ENCODE results near the gene TAF1D. TPM values are rescaled to one million over a fixed set of nuclear protein-coding genes. Genes with fewer than 3 reads are reported as not detected.

TAF1D gene
- total RNA-seq, 3 donors from 2014 or later, result 64.7 to 85.2 (median 84.0) TPM

DNA sequence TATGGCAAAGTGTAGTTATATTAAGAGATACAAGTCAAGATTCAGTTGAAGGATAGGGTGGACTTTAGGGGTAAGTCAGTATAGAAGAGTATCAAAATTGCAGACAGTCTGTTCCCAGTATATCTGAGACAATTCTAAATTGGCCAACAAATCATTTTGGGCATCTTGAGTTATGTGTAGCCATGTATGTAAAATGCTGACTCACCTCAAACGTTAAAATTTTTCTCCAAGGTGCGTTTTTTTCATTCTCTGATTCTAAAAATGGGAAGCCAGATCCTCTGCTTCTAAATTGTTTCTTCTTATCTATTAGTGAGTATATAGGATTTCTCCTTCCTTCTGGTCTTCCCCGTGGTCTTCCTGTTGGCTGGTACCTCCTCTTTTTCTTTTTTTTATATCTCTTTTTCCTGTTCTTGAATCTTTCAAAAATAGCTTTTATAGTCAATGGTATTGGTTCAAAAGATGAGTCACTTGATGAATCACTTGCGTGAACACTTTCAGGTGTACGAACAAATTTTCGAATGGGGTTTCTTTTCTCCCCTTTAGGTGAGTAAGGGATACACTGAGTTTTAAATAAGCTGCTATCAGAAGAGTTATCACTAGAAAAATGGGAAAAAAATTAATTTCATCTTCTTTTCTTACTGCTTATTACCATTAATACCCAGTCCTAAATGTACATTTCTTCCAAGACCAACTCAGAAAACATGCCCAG, 3.2 kb downstream of the TAF1D start:
- TF ChIP-seq, protein P1, sequence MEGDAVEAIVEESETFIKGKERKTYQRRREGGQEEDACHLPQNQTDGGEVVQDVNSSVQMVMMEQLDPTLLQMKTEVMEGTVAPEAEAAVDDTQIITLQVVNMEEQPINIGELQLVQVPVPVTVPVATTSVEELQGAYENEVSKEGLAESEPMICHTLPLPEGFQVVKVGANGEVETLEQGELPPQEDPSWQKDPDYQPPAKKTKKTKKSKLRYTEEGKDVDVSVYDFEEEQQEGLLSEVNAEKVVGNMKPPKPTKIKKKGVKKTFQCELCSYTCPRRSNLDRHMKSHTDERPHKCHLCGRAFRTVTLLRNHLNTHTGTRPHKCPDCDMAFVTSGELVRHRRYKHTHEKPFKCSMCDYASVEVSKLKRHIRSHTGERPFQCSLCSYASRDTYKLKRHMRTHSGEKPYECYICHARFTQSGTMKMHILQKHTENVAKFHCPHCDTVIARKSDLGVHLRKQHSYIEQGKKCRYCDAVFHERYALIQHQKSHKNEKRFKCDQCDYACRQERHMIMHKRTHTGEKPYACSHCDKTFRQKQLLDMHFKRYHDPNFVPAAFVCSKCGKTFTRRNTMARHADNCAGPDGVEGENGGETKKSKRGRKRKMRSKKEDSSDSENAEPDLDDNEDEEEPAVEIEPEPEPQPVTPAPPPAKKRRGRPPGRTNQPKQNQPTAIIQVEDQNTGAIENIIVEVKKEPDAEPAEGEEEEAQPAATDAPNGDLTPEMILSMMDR (IDR thresholded peaks at IDR 0.05), result no peak
- Histone ChIP-seq H3K4me3 (no peak overlapping the region), H3K4me1 (ENCODE audit: low read depth) (peaks cover 42% of the 10 kb centered on the region), H3K9me3 (no peaks in the 10 kb centered on the region), H3K36me3 (ENCODE audit: low read depth) (peaks cover 4% of the 10 kb centered on the region)
- no peak for DNase-seq
- no peak for ATAC-seq
- intact Hi-C loops (cut with DNase I, micrococcal nuclease), result no loop called here

DNA sequence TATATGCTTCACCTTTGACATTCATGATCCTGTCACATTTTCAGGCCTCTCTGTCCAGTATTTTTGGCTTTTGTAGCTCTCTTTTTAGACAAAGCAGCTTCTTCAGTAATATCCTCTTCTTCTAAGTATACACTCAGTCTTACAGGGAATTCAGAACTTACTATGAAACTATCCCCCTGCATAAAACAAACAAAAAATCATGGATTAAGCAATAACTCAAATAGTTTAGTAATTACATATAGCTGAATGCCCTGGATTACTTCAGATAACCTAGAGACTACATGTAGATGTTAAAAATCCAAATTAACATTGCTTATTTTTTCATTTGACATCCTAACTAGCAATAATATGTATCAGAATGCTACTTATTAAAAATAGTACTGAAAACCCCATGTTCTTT, 5.2 kb downstream of the TAF1D start:
- DNase-seq (no peak), ATAC-seq (no peak)
- no peaks in the 10 kb centered on the region for H3K9me3 ChIP-seq
- H3K36me3 ChIP-seq (ENCODE audit: low read depth), result peaks cover 4% of the 10 kb centered on the region
- intact Hi-C loops (cut with DNase I, micrococcal nuclease), result no loop called here
- no peak overlapping the region for H3K4me3 ChIP-seq
- peaks cover 44% of the 10 kb centered on the region for H3K4me1 ChIP-seq (ENCODE audit: low read depth)
- TF ChIP-seq, protein P1 (IDR thresholded peaks at IDR 0.05), result no peak

DNA sequence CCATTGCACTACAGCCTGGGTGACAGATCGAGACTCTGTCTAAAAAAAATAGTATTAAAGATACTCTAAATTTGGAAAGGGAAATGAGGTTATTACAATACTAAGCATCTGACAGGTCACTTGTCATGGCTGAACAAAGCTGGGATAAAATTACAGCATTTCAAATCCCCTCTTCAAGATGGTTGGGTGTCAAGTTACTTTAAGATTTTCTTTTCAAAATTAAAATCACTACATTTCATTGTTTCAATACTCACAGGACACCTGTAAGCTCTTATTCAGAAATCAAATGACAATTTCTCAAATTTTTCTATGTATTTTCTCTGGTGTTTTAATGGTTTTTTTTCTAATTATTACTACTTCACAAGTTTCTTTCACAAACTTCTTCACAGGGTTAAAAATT, 5.7 kb downstream of the TAF1D start:
- Histone ChIP-seq H3K36me3 (ENCODE audit: low read depth) (peaks cover 9% of the 10 kb centered on the region), H3K4me3 (no peak overlapping the region), H3K9me3 (no peaks in the 10 kb centered on the region), H3K4me1 (ENCODE audit: low read depth) (peaks cover 44% of the 10 kb centered on the region)
- no peak for DNase-seq
- no peak for ATAC-seq
- intact Hi-C loops (cut with DNase I, micrococcal nuclease), result no loop called here
- TF ChIP-seq, protein P1 (IDR thresholded peaks at IDR 0.05), result no peak

DNA sequence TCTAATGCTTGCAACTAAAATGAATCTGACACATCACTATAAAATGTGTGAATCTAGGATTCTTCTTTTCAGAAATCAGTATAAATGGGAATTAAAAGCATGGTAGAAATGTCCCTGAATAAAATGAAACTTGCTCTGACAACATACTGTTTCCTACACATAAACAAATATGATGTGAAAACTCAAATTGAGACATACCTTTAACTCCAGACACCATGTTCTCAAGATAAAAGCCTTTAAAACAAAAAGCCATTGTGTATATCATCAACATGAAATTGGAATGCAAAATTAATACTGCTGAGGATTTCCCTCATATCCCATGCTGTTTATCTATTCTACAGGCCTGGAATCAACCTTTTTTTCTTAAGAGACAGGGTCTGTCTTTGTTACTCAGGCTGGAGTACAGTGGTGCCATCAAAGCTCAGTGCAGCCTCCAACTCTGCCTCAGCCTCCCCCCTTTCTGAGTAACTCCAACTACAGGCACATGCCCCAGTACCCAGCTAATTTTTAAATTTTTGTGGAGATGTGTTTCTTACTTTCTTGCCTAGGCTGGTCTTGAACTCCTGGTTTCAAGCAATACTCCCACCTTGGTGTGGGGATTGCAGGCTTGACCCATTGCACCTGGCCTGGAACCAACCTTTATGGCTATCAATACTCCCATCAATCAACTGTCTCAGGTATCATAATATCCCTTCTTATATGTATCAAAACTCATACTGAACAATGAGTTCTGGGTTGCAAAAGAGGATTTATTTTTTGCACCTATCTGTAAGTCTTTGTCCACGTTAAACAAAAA, 6.7 kb downstream of the TAF1D start:
- intact Hi-C loops (cut with DNase I, micrococcal nuclease), result no loop called here
- H3K4me3 ChIP-seq, result no peak overlapping the region
- H3K4me1 ChIP-seq (ENCODE audit: low read depth), result peaks cover 38% of the 10 kb centered on the region
- TF ChIP-seq, protein P1 (IDR thresholded peaks at IDR 0.05), result no peak
- H3K9me3 ChIP-seq, result no peaks in the 10 kb centered on the region
- ATAC-seq, result no peak
- H3K36me3 ChIP-seq (ENCODE audit: low read depth), result peaks cover 9% of the 10 kb centered on the region
- no peak for DNase-seq

DNA sequence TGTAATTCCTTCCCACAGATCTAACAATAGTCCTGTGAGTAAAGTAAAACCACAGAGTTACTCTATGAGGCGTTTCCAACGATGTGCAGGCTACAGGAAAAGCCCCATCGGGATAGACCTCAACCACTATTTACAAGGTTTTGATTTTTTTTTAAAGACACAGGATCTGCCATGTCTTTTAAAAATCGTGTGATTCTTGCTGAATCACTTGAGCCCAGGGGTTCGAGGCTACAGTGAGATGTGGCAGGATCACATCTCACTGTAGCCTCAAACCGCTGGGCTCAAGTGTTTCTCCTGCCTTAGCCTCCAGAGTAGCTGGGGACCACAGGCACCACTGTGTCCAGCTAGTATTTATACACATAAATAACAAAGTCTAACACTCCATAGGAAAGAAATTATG, 7.8 kb downstream of the TAF1D start:
- H3K36me3 ChIP-seq (ENCODE audit: low read depth), result peaks cover 16% of the 10 kb centered on the region
- DNase-seq, result no peak
- ATAC-seq, result no peak
- H3K4me3 ChIP-seq, result no peak overlapping the region
- peaks cover 26% of the 10 kb centered on the region for H3K4me1 ChIP-seq (ENCODE audit: low read depth)
- intact Hi-C loops (cut with DNase I, micrococcal nuclease), result no loop called here
- no peaks in the 10 kb centered on the region for H3K9me3 ChIP-seq
- TF ChIP-seq, protein P1 (IDR thresholded peaks at IDR 0.05), result no peak
